ENCODE data around the gene CCN6.

Gene CCN6

DNA sequence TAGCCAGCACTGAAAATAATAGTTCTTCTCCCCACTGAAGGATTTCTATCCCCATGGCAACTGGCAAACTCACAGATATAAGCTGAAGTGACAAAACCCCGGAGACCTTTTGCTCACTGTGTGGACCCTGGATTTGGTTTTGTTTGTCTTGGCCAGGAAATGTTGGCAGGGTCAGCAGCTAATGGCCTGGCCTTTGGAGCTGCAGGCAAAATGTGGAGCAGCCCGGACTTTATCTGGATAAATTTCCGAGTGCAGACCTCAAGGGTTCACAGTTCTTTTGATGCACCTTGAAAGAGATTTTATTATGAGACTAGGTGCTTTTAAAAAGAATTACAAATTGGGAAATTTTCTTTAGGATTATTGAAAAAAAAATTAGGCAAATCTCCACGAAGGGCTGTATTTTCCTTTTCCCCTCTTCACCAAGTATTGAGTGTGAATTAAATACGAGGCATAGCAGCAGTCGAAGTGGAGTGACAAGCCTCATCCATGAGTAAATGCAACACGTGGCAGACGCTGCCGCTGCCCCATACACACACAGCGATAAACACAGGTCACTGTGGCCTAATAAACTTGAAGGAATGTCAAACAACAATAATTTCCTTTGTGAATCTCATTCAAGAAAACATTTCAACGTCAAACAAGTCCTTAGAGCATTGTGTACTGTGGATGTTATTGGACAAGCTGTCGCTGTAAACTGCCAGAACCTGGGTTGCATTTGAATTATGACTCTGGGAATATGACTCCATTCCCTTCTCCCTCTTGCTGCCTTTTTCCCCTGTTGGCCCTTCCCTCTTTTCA, 35.1 kb upstream of the CCN6 start (continued):
- TF ChIP-seq ZNF398 (tag by site-specific recombination; IDR thresholded peaks at IDR 0.05) (no peak), ZNF571 (tag by site-specific recombination; IDR thresholded peaks at IDR 0.05) (no peak), ZNF138 (tag by site-specific recombination; IDR thresholded peaks at IDR 0.05; ENCODE audit: borderline replicate concordance) (no peak), ZNF560 (tag by site-specific recombination; IDR thresholded peaks at IDR 0.05; ENCODE audit: borderline replicate concordance) (no peak), ZNF366 (tag by site-specific recombination; conservative IDR thresholded peaks at IDR 0.05) (peak; percentile 49), ZNF112 (tag by site-specific recombination; IDR thresholded peaks at IDR 0.05) (no peak), ZNF585B (tag by site-specific recombination; IDR thresholded peaks at IDR 0.05) (no peak), ZNF248 (tag by site-specific recombination; IDR thresholded peaks at IDR 0.05) (no peak), ZBTB17 (tag by site-specific recombination; IDR thresholded peaks at IDR 0.05) (peak; percentile 40; the same call in 1 of the 2 replicates), ZNF221 (tag by site-specific recombination; IDR thresholded peaks at IDR 0.05; ENCODE audit: borderline replicate concordance) (no peak), RBAK (tag by site-specific recombination; IDR thresholded peaks at IDR 0.05) (no peak), ZNF830 (tag by site-specific recombination; IDR thresholded peaks at IDR 0.05; ENCODE audit: low read depth) (no peak), ZNF664 (tag by site-specific recombination; IDR thresholded peaks at IDR 0.05) (no peak), ZNF777 (tag by site-specific recombination; IDR thresholded peaks at IDR 0.05; ENCODE audit: borderline replicate concordance) (no peak), ZBTB26 (tag by site-specific recombination; optimal IDR thresholded peaks at IDR 0.05) (no peak), TCF7L2 (IDR thresholded peaks at IDR 0.05; ENCODE audit: borderline replicate concordance, low read depth, low read length) (no peak), IKZF3 (tag by site-specific recombination; IDR thresholded peaks at IDR 0.05) (no peak), ZNF561 (tag by site-specific recombination; IDR thresholded peaks at IDR 0.05; ENCODE audit: borderline replicate concordance) (peak; percentile 84), FEZF1 (tag by site-specific recombination; IDR thresholded peaks at IDR 0.05) (peak; percentile 95), ZNF184 (tag by site-specific recombination; IDR thresholded peaks at IDR 0.05) (no peak), YY2 (tag by site-specific recombination; IDR thresholded peaks at IDR 0.05) (no peak), ZNF335 (tag by site-specific recombination; conservative IDR thresholded peaks at IDR 0.05) (peak; percentile 53; the same call in 1 of the 2 replicates), ZNF596 (tag by site-specific recombination; IDR thresholded peaks at IDR 0.05) (no peak), ZNF558 (tag by site-specific recombination; IDR thresholded peaks at IDR 0.05) (no peak)
- TF ChIP-seq, protein P1, sequence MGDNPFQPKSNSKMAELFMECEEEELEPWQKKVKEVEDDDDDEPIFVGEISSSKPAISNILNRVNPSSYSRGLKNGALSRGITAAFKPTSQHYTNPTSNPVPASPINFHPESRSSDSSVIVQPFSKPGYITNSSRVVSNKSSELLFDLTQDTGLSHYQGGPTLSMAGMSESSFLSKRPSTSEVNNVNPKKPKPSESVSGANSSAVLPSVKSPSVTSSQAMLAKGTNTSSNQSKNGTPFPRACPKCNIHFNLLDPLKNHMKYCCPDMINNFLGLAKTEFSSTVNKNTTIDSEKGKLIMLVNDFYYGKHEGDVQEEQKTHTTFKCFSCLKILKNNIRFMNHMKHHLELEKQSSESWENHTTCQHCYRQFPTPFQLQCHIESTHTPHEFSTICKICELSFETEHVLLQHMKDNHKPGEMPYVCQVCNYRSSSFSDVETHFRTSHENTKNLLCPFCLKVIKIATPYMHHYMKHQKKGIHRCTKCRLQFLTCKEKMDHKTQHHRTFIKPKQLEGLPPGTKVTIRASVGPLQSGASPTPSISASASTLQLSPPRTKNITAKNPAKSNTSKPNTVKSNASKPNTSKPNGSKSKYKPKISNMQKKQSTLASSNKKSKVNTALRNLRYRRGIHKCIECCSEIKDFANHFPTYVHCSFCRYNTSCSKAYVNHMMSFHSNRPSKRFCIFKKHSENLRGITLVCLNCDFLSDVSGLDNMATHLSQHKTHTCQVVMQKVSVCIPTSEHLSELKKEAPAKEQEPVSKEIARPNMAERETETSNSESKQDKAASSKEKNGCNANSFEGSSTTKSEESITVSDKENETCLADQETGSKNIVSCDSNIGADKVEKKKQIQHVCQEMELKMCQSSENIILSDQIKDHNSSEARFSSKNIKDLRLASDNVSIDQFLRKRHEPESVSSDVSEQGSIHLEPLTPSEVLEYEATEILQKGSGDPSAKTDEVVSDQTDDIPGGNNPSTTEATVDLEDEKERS (tag by site-specific recombination; IDR thresholded peaks at IDR 0.05): no peak
- TF ChIP-seq, protein P2, sequence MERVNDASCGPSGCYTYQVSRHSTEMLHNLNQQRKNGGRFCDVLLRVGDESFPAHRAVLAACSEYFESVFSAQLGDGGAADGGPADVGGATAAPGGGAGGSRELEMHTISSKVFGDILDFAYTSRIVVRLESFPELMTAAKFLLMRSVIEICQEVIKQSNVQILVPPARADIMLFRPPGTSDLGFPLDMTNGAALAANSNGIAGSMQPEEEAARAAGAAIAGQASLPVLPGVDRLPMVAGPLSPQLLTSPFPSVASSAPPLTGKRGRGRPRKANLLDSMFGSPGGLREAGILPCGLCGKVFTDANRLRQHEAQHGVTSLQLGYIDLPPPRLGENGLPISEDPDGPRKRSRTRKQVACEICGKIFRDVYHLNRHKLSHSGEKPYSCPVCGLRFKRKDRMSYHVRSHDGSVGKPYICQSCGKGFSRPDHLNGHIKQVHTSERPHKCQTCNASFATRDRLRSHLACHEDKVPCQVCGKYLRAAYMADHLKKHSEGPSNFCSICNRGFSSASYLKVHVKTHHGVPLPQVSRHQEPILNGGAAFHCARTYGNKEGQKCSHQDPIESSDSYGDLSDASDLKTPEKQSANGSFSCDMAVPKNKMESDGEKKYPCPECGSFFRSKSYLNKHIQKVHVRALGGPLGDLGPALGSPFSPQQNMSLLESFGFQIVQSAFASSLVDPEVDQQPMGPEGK (tag by site-specific recombination; IDR thresholded peaks at IDR 0.05): no peak
- TF ChIP-seq, protein P3, sequence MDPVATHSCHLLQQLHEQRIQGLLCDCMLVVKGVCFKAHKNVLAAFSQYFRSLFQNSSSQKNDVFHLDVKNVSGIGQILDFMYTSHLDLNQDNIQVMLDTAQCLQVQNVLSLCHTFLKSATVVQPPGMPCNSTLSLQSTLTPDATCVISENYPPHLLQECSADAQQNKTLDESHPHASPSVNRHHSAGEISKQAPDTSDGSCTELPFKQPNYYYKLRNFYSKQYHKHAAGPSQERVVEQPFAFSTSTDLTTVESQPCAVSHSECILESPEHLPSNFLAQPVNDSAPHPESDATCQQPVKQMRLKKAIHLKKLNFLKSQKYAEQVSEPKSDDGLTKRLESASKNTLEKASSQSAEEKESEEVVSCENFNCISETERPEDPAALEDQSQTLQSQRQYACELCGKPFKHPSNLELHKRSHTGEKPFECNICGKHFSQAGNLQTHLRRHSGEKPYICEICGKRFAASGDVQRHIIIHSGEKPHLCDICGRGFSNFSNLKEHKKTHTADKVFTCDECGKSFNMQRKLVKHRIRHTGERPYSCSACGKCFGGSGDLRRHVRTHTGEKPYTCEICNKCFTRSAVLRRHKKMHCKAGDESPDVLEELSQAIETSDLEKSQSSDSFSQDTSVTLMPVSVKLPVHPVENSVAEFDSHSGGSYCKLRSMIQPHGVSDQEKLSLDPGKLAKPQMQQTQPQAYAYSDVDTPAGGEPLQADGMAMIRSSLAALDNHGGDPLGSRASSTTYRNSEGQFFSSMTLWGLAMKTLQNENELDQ (tag by site-specific recombination; IDR thresholded peaks at IDR 0.05; ENCODE audit: low read depth): no peak
- TF ChIP-seq, protein P4, sequence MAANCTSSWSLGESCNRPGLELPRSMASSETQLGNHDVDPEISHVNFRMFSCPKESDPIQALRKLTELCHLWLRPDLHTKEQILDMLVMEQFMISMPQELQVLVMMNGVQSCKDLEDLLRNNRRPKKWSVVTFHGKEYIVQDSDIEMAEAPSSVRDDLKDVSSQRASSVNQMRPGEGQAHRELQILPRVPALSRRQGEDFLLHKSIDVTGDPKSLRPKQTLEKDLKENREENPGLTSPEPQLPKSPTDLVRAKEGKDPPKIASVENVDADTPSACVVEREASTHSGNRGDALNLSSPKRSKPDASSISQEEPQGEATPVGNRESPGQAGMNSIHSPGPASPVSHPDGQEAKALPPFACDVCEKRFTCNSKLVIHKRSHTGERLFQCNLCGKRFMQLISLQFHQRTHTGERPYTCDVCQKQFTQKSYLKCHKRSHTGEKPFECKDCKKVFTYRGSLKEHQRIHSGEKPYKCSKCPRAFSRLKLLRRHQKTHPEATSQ (tag by site-specific recombination; IDR thresholded peaks at IDR 0.05): no peak

Data from HEK293 (cell line).